B cell (primary cell): Measurements from ENCODE around the gene POLRMT. TPM values are rescaled to one million over a fixed set of nuclear protein-coding genes. Genes with fewer than 3 reads are reported as not detected.

Source experiments
- ATAC-seq: fragments of 200-7000 bp; cut with Tn5 transposase; one replicate; pipeline ENCODE4 v1.10.0; 2021; ENCODE audit warnings: low read depth, mild to moderate bottlenecking, moderate number of reproducible peaks, moderate library complexity
- CTCF ChIA-PET: fragments of 350-600 bp; sonication (Branson Sonifier 250); formaldehyde crosslinking; loops from one replicate; lab custom pipeline; 2021; ENCODE audit warnings: antibody characterized with exemption, inconsistent platforms; lab: Charles Lee
- POLR2A ChIA-PET: fragments of 350-600 bp; sonication (Branson Sonifier 250); formaldehyde crosslinking; loops from one replicate; lab custom pipeline; 2021; ENCODE audit warnings: antibody characterized with exemption; lab: Charles Lee
- DNase-seq: peaks from one replicate; pipeline ENCODE4 v3.0.0; 2013
- H2AFZ ChIP-seq: 2 replicates; pipeline ENCODE4 v1.6.1; 2012; ENCODE audit warnings: mild to moderate bottlenecking, low read depth, low read length; ENCODE audit not compliant: insufficient read depth, poor library complexity, severe bottlenecking
- H3K27ac ChIP-seq, 2 donors: 1 replicate in 1 of 2; 2 replicates in 1 of 2; pipeline ENCODE4 v1.5.1; 2012 to 2013; ENCODE audit warnings: low read length in 2 of 2, mild to moderate bottlenecking in 2 of 2, moderate library complexity in 1 of 2
- H3K27me3 ChIP-seq, 4 experiments: fragments of 200-600 bp in 1 of 4; sonication (generic) in 1 of 4; replicated peaks in 1 of 4; 1 replicate in 2 of 4; 2 replicates in 2 of 4; pipeline versions ENCODE4 v1.6.1 to v1.7.0; 2013 to 2016; ENCODE audit warnings: low read length in 3 of 4, mild to moderate bottlenecking in 2 of 4, mixed read lengths in 1 of 4, moderate library complexity in 1 of 4; ENCODE audit not compliant: insufficient read depth in 4 of 4, control insufficient read depth in 3 of 4; ENCODE audit errors: control extremely low read depth in 1 of 4
- H3K36me3 ChIP-seq, 2 experiments: replicated peaks in 1 of 2; 1 replicate in 1 of 2; 2 replicates in 1 of 2; pipeline versions ENCODE4 v1.6.1 to v1.7.1; 2013; ENCODE audit warnings: low read length in 1 of 2; ENCODE audit not compliant: insufficient read depth in 2 of 2, control insufficient read depth in 1 of 2; ENCODE audit errors: control extremely low read depth in 1 of 2, extremely low read depth in 1 of 2
- H3K4me1 ChIP-seq, 2 donors: fragments of 200-600 bp in 1 of 2; sonication (generic) in 1 of 2; 1 replicate in 1 of 2; 2 replicates in 1 of 2; pipeline versions ENCODE4 v1.5.1 to v1.6.1; 2013 to 2017; ENCODE audit warnings: low read length in 2 of 2; ENCODE audit not compliant: control insufficient read depth in 2 of 2, insufficient read depth in 2 of 2
- H3K4me2 ChIP-seq: replicated peaks from 2 replicates; pipeline ENCODE3; 2012; ENCODE audit warnings: mild to moderate bottlenecking, low read depth, low read length; ENCODE audit not compliant: poor library complexity, severe bottlenecking
- H3K4me3 ChIP-seq, 5 experiments: fragments of 200-600 bp in 1 of 5; sonication (generic) in 1 of 5; 1 replicate in 3 of 5; 2 replicates in 2 of 5; pipeline versions ENCODE4 v1.5.1 to v1.7.0; 2011 to 2016; ENCODE audit warnings: low read length in 4 of 5, mild to moderate bottlenecking in 4 of 5, low read depth in 2 of 5, control low read depth in 1 of 5, moderate library complexity in 1 of 5; ENCODE audit not compliant: insufficient read depth in 1 of 5; ENCODE audit errors: control extremely low read depth in 1 of 5, extremely low read depth in 1 of 5
- H3K79me2 ChIP-seq: fragments of 200-600 bp; sonication (generic); one replicate; pipeline ENCODE4 v1.6.0; 2016; ENCODE audit warnings: low read length; ENCODE audit not compliant: control insufficient read depth, insufficient read depth
- H3K9ac ChIP-seq: fragments of 200-600 bp; sonication (generic); 2 replicates; pipeline ENCODE4 v1.6.1; 2017; ENCODE audit warnings: mild to moderate bottlenecking, low read length, moderate library complexity
- H3K9me3 ChIP-seq, 3 donors: one replicate each; pipeline versions ENCODE4 v1.6.1 to v1.7.1; 2013; ENCODE audit warnings: low read length in 2 of 3; ENCODE audit not compliant: control insufficient read depth in 2 of 3, insufficient read depth in 1 of 3; ENCODE audit errors: control extremely low read depth in 1 of 3
- H4K20me1 ChIP-seq: 2 replicates; pipeline ENCODE4 v1.6.0; 2012; ENCODE audit warnings: mild to moderate bottlenecking, low read length; ENCODE audit not compliant: insufficient read depth, control insufficient read depth, poor library complexity, severe bottlenecking
- H3K27ac Mint-ChIP-seq: one replicate; pipeline ENCODE4 v1.8.0; 2021; ENCODE audit warnings: mixed read lengths
- H3K27me3 Mint-ChIP-seq: one replicate; pipeline ENCODE4 v1.8.0; 2021; ENCODE audit warnings: mixed read lengths
- H3K4me1 Mint-ChIP-seq: one replicate; pipeline ENCODE4 v1.8.0; 2021; ENCODE audit warnings: mixed read lengths
- H3K4me3 Mint-ChIP-seq: one replicate; pipeline ENCODE4 v1.8.0; 2021; ENCODE audit warnings: mixed read lengths
- H3K9me3 Mint-ChIP-seq: one replicate; pipeline ENCODE4 v1.8.0; 2022; ENCODE audit warnings: mixed read lengths; ENCODE audit not compliant: insufficient read depth
- EZH2 ChIP-seq: IDR thresholded peaks from 2 replicates; pipeline ENCODE4 v1.6.1; 2012; ENCODE audit warnings: borderline replicate concordance, low read depth, mild to moderate bottlenecking, moderate library complexity, low read length; ENCODE audit not compliant: insufficient read depth, poor library complexity, severe bottlenecking
- WGBS: methylation state at CpG from one replicate; pipeline ENCODE4 v1.1.5; 2013; ENCODE audit warnings: missing lambda C conversion rate; ENCODE audit not compliant: insufficient coverage; 5-methylcytosine and 5-hydroxymethylcytosine counted together
- intact Hi-C: fragments of 100-400 bp; cut with micrococcal nuclease; formaldehyde crosslinking; loops from one replicate; pipeline ENCODE4 v1.10.0; 2022
- polyA plus RNA-seq: library from polyadenylated mRNA; depleted of rRNA; stranded (reverse); fragments of >200 nt; gene quantifications from 2 replicates; pipeline ENCODE4 v1.2.3, GENCODE V29; 2012
- total RNA-seq, 2 donors: library from RNA; stranded (reverse); fragments of 120-200 nt in 1 of 2; gene quantifications; 1 replicate in 1 of 2; 2 replicates in 1 of 2; pipeline versions ENCODE4 v1.2.3 to v1.2.4, GENCODE V29; 2013 to 2022
- TF ChIP-seq, protein P1 (sequence below): fragments of 200-600 bp; IDR thresholded peaks from one replicate; pipeline ENCODE4 v1.8.0; 2022; ENCODE audit warnings: antibody characterized with exemption, mild to moderate bottlenecking

POLRMT gene
- total and polyA plus RNA-seq, 2 donors (not counting 1 experiment from before 2014, with no cell fraction given) = 77.8 to 98.0 TPM

DNA sequence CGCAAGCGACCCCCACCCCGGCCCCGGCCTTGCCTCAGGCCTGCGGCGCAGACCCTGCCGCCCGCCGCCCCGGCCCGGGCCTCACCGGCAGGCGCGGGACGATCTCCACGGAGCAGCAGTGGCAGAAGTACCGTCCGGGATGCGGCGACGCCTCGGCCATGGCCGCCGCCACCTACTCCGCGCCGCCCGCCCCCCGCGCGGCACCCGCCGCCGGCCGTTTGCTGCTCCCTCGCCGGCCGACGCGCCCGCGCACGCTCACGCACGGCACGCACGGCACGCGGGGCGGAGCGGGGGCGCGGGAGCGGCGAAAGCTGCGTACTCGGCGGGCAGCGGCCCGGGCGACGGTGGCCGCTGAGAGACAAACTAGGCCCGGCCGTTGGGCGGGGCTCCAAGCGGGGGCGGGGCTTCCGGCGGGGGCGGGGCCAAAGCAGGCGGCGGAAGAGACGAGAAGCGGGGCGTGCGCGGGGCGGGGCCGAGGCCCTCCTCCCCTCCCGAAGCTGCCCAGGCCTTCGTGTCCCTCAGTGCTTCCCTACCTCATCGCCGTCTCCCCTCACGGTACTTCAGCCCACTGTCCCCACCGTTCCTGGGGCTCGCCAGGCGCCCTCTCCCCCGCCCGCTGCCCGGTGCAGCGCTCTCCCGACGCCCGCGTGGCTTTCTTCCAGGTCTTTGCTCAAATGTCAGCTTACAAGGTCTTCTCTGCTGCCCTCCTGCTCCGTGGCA is 29.8 kb upstream of the POLRMT start, which contains the start of gene RNF126:
RNF126 (minus strand) TSS at position 253 of the 720 bp plus-strand sequence; CDS start at position 160, 93 bp downstream.
- Mint-ChIP-seq H3K9me3 (no peaks in the 10 kb centered on the region), H3K27ac (peak within 1 kb of the TSS; percentile 98), H3K4me1 (peaks cover 45% of the 10 kb centered on the region), H3K4me3 (peak within 1 kb of the TSS; percentile 96), H3K27me3 (no peaks in the 10 kb centered on the region)
- TF ChIP-seq EZH2 = no peak
- TF ChIP-seq, protein P1, sequence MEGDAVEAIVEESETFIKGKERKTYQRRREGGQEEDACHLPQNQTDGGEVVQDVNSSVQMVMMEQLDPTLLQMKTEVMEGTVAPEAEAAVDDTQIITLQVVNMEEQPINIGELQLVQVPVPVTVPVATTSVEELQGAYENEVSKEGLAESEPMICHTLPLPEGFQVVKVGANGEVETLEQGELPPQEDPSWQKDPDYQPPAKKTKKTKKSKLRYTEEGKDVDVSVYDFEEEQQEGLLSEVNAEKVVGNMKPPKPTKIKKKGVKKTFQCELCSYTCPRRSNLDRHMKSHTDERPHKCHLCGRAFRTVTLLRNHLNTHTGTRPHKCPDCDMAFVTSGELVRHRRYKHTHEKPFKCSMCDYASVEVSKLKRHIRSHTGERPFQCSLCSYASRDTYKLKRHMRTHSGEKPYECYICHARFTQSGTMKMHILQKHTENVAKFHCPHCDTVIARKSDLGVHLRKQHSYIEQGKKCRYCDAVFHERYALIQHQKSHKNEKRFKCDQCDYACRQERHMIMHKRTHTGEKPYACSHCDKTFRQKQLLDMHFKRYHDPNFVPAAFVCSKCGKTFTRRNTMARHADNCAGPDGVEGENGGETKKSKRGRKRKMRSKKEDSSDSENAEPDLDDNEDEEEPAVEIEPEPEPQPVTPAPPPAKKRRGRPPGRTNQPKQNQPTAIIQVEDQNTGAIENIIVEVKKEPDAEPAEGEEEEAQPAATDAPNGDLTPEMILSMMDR = no peak
- ChIA-PET CTCF (interaction anchor here (0.7 to 1.9 kb wide), 4 partner anchors 18 to 96 kb away, joined by 3 to 17 read pairs (median 6); no protein-coding TSS in a partner anchor), POLR2A (interaction anchor here (0.6 to 1.4 kb wide), 6 partner anchors 15 to 164 kb away, joined by 3 to 20 read pairs (median 4); partner anchors contain the start of gene AZU1)
- under 1% methylated on average over 97 of the region's 97 CpGs for WGBS
- peak within 1 kb of the TSS; percentile 96 for H3K4me2 ChIP-seq
- ATAC-seq (peak; percentile 71), DNase-seq (peak; percentile 94)
- H3K9me3 ChIP-seq = peaks cover 0 to 4% (median 0%) of the 10 kb centered on the region in 3 donors
- H3K27ac ChIP-seq = peak within 1 kb of the TSS; percentile 87 to 97
- H3K27me3 ChIP-seq = no peaks in the 10 kb centered on the region
- H2AFZ ChIP-seq = peak within 1 kb of the TSS; percentile 90
- intact Hi-C loops = loop anchor here (1.0 to 10.0 kb wide), 6 partner anchors 17 to 262 kb away; partner anchors contain the start of genes ARID3A, BSG, CDC34 and FGF22
- peak within 1 kb of the TSS; percentile 65 to 94 (median 82) for H3K4me3 ChIP-seq
- peak within 1 kb of the TSS; percentile 79 for H3K9ac ChIP-seq
- H3K4me1 ChIP-seq = peaks cover 31 to 60% of the 10 kb centered on the region in 2 donors
- H4K20me1 ChIP-seq = peaks cover 46% of the 10 kb centered on the region
- H3K79me2 ChIP-seq = peaks cover 55% of the 10 kb centered on the region
- peaks cover 0 to 13% of the 10 kb centered on the region in 2 experiments for H3K36me3 ChIP-seq
